ENCODE data around the gene ENDOD1. TPM values are rescaled to one million over a fixed set of nuclear protein-coding genes. Genes with fewer than 3 reads are reported as not detected.
A peak's percentile ranks its signal among the peaks of the same experiment; 100 is the strongest.

The ENDOD1 gene
- total and polyA plus RNA-seq, 4 experiments from 2014 or later = 7.2 to 13.3 (median 11.6) TPM

DNA sequence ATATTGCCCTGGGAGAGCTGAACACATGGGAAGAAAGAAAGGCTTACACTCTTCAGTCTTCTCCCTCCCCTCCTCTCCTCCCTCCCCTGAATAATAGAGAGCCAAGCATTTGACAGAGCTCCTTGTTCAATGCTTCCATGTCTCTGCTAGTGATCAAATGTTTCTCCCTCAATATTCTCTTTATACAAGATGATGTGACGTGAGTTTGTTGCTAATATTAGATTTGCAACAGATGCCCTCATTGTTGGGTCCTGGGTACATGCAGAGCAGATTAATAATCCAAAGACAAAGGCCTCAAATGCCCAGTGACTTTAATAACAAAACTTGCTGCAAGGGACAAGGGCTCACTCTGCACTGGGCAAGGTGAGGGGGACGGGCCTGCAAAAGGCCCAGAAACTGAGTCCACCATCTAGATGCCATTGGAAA, 7.1 kb upstream of the ENDOD1 start:
- Mint-ChIP-seq H3K9me3 (no peaks in the 10 kb centered on the region), H3K4me3 (no peak overlapping the region), H3K4me1 (peaks cover 0 to 2% (median 0%) of the 10 kb centered on the region in 4 donors), H3K36me3 (no peaks in the 10 kb centered on the region), H3K27ac (no peak overlapping the region), H3K27me3 (peaks cover 0 to 9% of the 10 kb centered on the region in 2 donors)
- ChIA-PET CTCF (ENCODE audit: partially characterized antibody) (interaction anchor here (7.3 kb wide), 1 partner anchor 13 kb away, joined by 74 read pairs; the partner anchor contains the start of gene SRSF8), POLR2A (ENCODE audit: partially characterized antibody) (interaction anchor here (0.6 to 3.1 kb wide), 2 partner anchors 14 to 526 kb away, joined by 3 to 20 read pairs; no protein-coding TSS in a partner anchor)
- Histone ChIP-seq H3K27me3 (ENCODE audit: insufficient read depth, low read length) (no peaks in the 10 kb centered on the region), H3K9me3 (ENCODE audit: control insufficient read depth in 1 of 2, low read length in 2 of 2) (no peaks in the 10 kb centered on the region), H3K4me1 (ENCODE audit: insufficient read depth, low read length) (no peaks in the 10 kb centered on the region), H3K36me3 (ENCODE audit: insufficient read depth, low read length) (no peaks in the 10 kb centered on the region), H3K27ac (ENCODE audit: low read depth, low read length) (no peak overlapping the region), H3K4me3 (ENCODE audit: low read length in 2 of 2) (no peak overlapping the region)
- intact Hi-C loops (cut with micrococcal nuclease) = loop anchor here (10.0 kb wide), 1 partner anchor 1338 kb away; the partner anchor contains the start of genes C11orf54 and TAF1D
- DNase-seq = no peak

DNA sequence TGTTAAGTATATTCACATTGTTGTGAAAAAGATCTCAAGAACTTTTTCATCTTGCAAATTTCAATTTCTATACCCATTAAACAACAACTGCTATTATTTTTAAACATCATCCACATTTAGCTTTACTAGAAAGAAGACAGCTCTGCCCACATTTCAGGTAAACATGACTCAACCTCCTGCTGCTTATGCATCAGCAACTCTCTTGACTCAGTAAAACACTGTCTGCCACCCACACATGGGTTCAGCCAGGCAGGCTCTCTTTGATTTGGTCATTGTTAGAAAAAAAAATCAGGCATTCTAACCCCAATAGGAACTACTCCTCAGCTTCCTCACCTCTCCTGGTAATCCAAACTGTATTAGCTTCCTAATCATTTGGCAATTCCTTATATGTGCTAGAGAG, 5.1 kb upstream of the ENDOD1 start:
- peaks cover 0 to 9% of the 10 kb centered on the region in 2 donors for H3K27me3 Mint-ChIP-seq
- no peaks in the 10 kb centered on the region for H3K36me3 Mint-ChIP-seq
- DNase-seq = no peak
- Histone ChIP-seq H3K4me3 (ENCODE audit: low read length in 2 of 2) (no peak overlapping the region), H3K9me3 (ENCODE audit: control insufficient read depth in 1 of 2, low read length in 2 of 2) (no peaks in the 10 kb centered on the region), H3K27ac (ENCODE audit: low read depth, low read length) (no peak overlapping the region), H3K27me3 (ENCODE audit: insufficient read depth, low read length) (no peaks in the 10 kb centered on the region), H3K4me1 (ENCODE audit: insufficient read depth, low read length) (peaks cover 10% of the 10 kb centered on the region), H3K36me3 (ENCODE audit: insufficient read depth, low read length) (no peaks in the 10 kb centered on the region)
- peaks cover 8 to 14% (median 13%) of the 10 kb centered on the region in 4 donors for H3K4me1 Mint-ChIP-seq
- POLR2A ChIA-PET (ENCODE audit: partially characterized antibody) = interaction anchor here (0.9 to 3.2 kb wide), 2 partner anchors 11 to 17 kb away, joined by 3 to 28 read pairs; partner anchors contain the start of gene SRSF8
- H3K9me3 Mint-ChIP-seq = no peaks in the 10 kb centered on the region
- intact Hi-C loops (cut with micrococcal nuclease) = loop anchor here (10.0 kb wide), 1 partner anchor 1340 kb away; the partner anchor contains the start of genes C11orf54 and TAF1D
- H3K27ac Mint-ChIP-seq = no peak overlapping the region
- CTCF ChIA-PET (ENCODE audit: partially characterized antibody) = interaction anchor here (1.6 to 7.3 kb wide), 3 partner anchors 8 to 61 kb away, joined by 3 to 74 read pairs (median 6); partner anchors contain the start of gene SRSF8
- no peak overlapping the region for H3K4me3 Mint-ChIP-seq

DNA sequence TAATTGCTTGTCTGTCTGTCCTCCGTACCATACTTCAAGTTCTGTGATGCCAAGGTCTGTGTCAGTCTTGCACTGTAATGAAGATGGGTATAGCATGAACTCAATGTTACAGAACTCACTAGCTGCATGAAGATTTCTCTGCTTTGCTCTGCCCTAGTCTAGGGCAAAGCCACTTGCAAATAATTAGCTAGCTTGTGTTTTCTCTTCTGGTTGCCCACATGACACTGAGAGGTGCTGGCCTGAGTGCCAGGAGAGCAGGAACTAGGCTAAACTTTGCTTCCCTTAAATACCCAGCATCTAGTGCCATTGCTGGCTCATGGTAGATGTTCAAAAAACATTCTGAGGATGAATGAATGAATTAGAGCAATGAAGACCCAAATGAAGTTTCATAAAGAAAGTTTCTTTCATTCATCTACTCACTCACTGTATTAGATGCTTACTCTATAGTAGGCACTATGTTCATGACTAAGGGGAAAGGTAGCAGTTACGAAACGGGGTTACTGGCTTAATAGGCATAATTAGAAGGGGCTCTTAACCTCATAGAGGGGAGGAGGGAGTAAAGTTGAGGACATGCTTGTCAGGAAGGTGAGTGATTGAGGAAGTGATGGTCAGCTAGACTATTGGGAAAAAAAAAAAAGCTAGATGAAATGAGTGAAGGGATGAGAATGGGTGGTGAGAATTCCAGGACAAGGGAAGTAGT, 4.4 kb upstream of the ENDOD1 start:
- Mint-ChIP-seq H3K4me3 (peak overlapping the region in 1 of 8 donors; percentile 22), H3K9me3 (no peaks in the 10 kb centered on the region), H3K4me1 (peaks cover 8 to 16% (median 15%) of the 10 kb centered on the region in 4 donors), H3K27me3 (peaks cover 0 to 6% of the 10 kb centered on the region in 2 donors), H3K36me3 (no peaks in the 10 kb centered on the region), H3K27ac (peak overlapping the region in 3 of 7 donors; percentile 16 to 72 (median 36))
- H3K27ac ChIP-seq (ENCODE audit: low read depth, low read length) = no peak overlapping the region
- no peak for DNase-seq
- peaks cover 11% of the 10 kb centered on the region for H3K4me1 ChIP-seq (ENCODE audit: insufficient read depth, low read length)
- POLR2A ChIA-PET (ENCODE audit: partially characterized antibody) = interaction anchor here (0.6 to 3.2 kb wide), 3 partner anchors 12 to 71 kb away, joined by 3 to 28 read pairs (median 3); partner anchors contain the start of gene SRSF8
- intact Hi-C loops (cut with micrococcal nuclease) = loop anchor here (5.0 to 10.0 kb wide), 3 partner anchors 167 to 1340 kb away; partner anchors contain the start of genes C11orf54 and TAF1D
- H3K36me3 ChIP-seq (ENCODE audit: insufficient read depth, low read length) = no peaks in the 10 kb centered on the region
- CTCF ChIA-PET (ENCODE audit: partially characterized antibody) = interaction anchor here (1.6 to 7.3 kb wide), 3 partner anchors 8 to 61 kb away, joined by 3 to 74 read pairs (median 6); partner anchors contain the start of gene SRSF8
- H3K27me3 ChIP-seq (ENCODE audit: insufficient read depth, low read length) = no peaks in the 10 kb centered on the region
- no peaks in the 10 kb centered on the region for H3K9me3 ChIP-seq (ENCODE audit: control insufficient read depth in 1 of 2, low read length in 2 of 2)
- no peak overlapping the region for H3K4me3 ChIP-seq (ENCODE audit: low read length in 2 of 2)

DNA sequence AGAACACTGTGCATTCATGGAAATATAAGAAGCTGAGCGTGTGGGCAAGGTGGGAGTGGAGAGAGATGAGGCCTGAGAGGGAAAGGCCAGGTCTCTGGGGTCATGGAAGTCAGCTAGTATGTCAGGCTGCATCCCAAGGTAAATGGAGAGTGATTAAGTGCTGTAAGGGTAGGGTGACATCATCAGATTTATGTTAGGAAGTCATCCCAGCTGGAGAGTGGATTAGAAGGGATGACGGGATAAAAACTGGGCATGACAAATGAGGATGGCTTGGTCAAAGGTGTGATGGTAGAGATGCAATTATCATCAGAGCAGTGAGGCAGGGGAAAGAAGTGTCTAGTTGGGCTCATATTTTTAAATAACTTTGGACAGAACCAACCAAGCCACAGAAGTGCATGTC, 3.5 kb upstream of the ENDOD1 start:
- Histone ChIP-seq H3K9me3 (ENCODE audit: control insufficient read depth in 1 of 2, low read length in 2 of 2) (no peaks in the 10 kb centered on the region), H3K36me3 (ENCODE audit: insufficient read depth, low read length) (no peaks in the 10 kb centered on the region), H3K27me3 (ENCODE audit: insufficient read depth, low read length) (no peaks in the 10 kb centered on the region), H3K27ac (ENCODE audit: low read depth, low read length) (no peak overlapping the region), H3K4me1 (ENCODE audit: insufficient read depth, low read length) (peaks cover 20% of the 10 kb centered on the region), H3K4me3 (ENCODE audit: low read length in 2 of 2) (no peak overlapping the region)
- intact Hi-C loops (cut with micrococcal nuclease) = loop anchor here (5.0 to 10.0 kb wide), 3 partner anchors 166 to 1341 kb away; partner anchors contain the start of genes C11orf54 and TAF1D
- Mint-ChIP-seq H3K4me3 (no peak overlapping the region), H3K36me3 (no peaks in the 10 kb centered on the region), H3K9me3 (no peaks in the 10 kb centered on the region), H3K27me3 (peaks cover 0 to 4% of the 10 kb centered on the region in 2 donors), H3K4me1 (peaks cover 15 to 24% (median 24%) of the 10 kb centered on the region in 4 donors), H3K27ac (peak overlapping the region in 6 of 7 donors; percentile 24 to 88 (median 64))
- POLR2A ChIA-PET (ENCODE audit: partially characterized antibody) = interaction anchor here (3.2 kb wide), 1 partner anchor 18 kb away, joined by 28 read pairs; the partner anchor contains the start of gene SRSF8
- no peak for DNase-seq
- CTCF ChIA-PET (ENCODE audit: partially characterized antibody) = interaction anchor here (7.3 kb wide), 1 partner anchor 17 kb away, joined by 74 read pairs; the partner anchor contains the start of gene SRSF8

DNA sequence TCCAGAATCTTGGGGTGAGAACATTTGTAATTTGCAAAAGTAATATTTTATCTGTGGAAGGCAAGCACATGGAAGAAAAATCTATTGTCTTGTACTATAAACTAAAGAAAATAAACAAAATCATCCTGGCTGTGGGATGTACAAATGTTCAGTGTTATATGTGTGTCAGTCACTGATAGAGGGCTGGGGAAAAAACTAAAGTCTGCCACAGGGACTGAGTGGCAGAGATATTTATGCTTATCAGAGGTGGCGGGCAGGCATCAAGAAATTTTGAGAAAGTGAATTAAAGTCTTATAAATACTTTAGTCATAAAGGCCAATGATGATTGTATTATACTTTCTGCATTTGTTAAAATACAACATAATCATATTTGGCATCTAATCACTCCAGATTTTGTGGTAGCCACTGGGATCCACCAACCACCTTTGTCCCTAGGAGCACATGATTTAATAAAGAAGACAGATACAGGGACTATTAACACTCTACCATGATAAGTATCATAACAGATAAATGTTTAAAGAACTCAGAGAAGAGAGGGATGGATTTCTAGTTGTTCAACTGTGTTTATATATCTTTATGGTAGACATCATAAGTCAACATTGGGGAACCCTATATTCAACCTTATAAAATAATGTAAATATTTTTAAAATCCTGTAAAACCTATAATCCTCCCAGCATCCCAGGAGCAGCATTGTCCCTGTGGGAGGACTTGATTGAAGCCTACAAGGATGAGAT, 2.6 kb upstream of the ENDOD1 start:
- ChIA-PET POLR2A (ENCODE audit: partially characterized antibody) (interaction anchor here (9.7 kb wide), 1 partner anchor 17 kb away, joined by 376 read pairs; the partner anchor contains the start of gene SRSF8), CTCF (ENCODE audit: partially characterized antibody) (interaction anchor here (1.3 to 8.1 kb wide), 5 partner anchors 11 to 65 kb away, joined by 3 to 124 read pairs (median 58); partner anchors contain the start of gene SRSF8)
- H3K27ac ChIP-seq (ENCODE audit: low read depth, low read length) = no peak overlapping the region
- H3K9me3 ChIP-seq (ENCODE audit: control insufficient read depth in 1 of 2, low read length in 2 of 2) = no peaks in the 10 kb centered on the region
- H3K27ac Mint-ChIP-seq = peak overlapping the region in 3 of 7 donors; percentile 30 to 71 (median 58)
- H3K4me3 Mint-ChIP-seq = peak overlapping the region in 1 of 8 donors; percentile 39
- H3K36me3 Mint-ChIP-seq = peaks cover 0 to 1% of the 10 kb centered on the region in 2 donors
- no peaks in the 10 kb centered on the region for H3K9me3 Mint-ChIP-seq
- H3K27me3 Mint-ChIP-seq = peaks cover 0 to 4% of the 10 kb centered on the region in 2 donors
- intact Hi-C loops (cut with micrococcal nuclease) = loop anchor here (5.0 to 10.0 kb wide), 3 partner anchors 165 to 1342 kb away; partner anchors contain the start of genes C11orf54 and TAF1D
- peaks cover 27% of the 10 kb centered on the region for H3K4me1 ChIP-seq (ENCODE audit: insufficient read depth, low read length)
- no peaks in the 10 kb centered on the region for H3K36me3 ChIP-seq (ENCODE audit: insufficient read depth, low read length)
- peaks cover 22 to 33% (median 32%) of the 10 kb centered on the region in 4 donors for H3K4me1 Mint-ChIP-seq
- DNase-seq = no peak
- no peak overlapping the region for H3K4me3 ChIP-seq (ENCODE audit: low read length in 2 of 2)
- no peaks in the 10 kb centered on the region for H3K27me3 ChIP-seq (ENCODE audit: insufficient read depth, low read length)

DNA sequence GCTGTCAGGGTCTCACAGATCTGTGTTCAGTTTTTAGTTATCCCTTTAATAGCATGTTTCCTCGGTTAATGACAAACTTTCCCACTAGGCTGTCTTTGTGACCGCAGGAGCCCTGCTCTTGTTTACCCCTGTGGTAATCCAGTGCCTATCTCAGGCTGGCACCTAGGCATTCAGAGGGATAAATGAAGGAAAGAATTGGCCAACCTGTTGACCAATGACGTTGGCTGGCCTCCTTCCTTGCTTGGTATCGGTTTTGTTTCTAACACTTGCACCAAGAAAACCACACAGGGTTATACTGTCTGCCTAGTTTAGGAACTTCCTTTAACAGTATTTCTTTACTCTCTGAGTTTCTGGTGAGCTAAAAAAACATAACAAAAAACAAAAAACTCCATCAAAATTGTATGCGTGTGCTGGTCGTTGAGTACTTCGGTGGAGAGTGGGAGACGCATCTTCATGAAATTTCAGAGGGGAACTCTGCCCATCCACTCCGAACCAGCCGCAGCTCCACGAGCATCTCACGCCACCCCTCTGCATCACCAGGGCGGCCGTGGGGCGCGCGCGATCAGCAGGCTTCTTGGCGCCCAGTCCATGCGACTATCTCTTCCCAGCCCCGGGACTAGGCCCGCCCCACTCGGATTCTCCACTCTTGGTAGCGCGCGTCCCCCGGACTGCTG, 563 bp upstream of the ENDOD1 start:
- Histone ChIP-seq H3K27ac (ENCODE audit: low read depth, low read length) (peak overlapping the region; percentile 67), H3K27me3 (ENCODE audit: insufficient read depth, low read length) (no peaks in the 10 kb centered on the region), H3K9me3 (ENCODE audit: control insufficient read depth in 1 of 2, low read length in 2 of 2) (no peaks in the 10 kb centered on the region), H3K4me3 (ENCODE audit: low read length in 2 of 2) (peak overlapping the region; percentile 17 to 76), H3K4me1 (ENCODE audit: insufficient read depth, low read length) (peaks cover 43% of the 10 kb centered on the region), H3K36me3 (ENCODE audit: insufficient read depth, low read length) (no peaks in the 10 kb centered on the region)
- peak in 1 of 5 donors; percentile 61 for DNase-seq
- peaks cover 0 to 3% of the 10 kb centered on the region in 2 donors for H3K36me3 Mint-ChIP-seq
- ChIA-PET CTCF (ENCODE audit: partially characterized antibody) (interaction anchor here (0.7 to 8.1 kb wide), 13 partner anchors 13 to 1304 kb away, joined by 3 to 124 read pairs (median 3); partner anchors contain the start of gene SRSF8), POLR2A (ENCODE audit: partially characterized antibody) (interaction anchor here (0.6 to 9.7 kb wide), 25 partner anchors 8 to 1165 kb away, joined by 3 to 376 read pairs (median 5); partner anchors contain the start of genes CEP57, CWC15, FAM76B and KDM4D)
- intact Hi-C loops (cut with micrococcal nuclease) = loop anchor here (1.0 to 10.0 kb wide), 8 partner anchors 21 to 1344 kb away; partner anchors contain the start of genes C11orf54, CEP57, CWC15 and KDM4D
- no peaks in the 10 kb centered on the region for H3K27me3 Mint-ChIP-seq
- peak overlapping the region; percentile 92 to 99 (median 98) for H3K27ac Mint-ChIP-seq
- H3K9me3 Mint-ChIP-seq = no peaks in the 10 kb centered on the region
- H3K4me1 Mint-ChIP-seq = peaks cover 34 to 50% (median 44%) of the 10 kb centered on the region in 4 donors
- H3K4me3 Mint-ChIP-seq = peak overlapping the region; percentile 89 to 96 (median 92)
